K562 (cell line): ENCODE data around the gene ABHD17B. TPM values are rescaled to one million over a fixed set of nuclear protein-coding genes. Genes with fewer than 3 reads are reported as not detected.

Experiments used
- ATAC-seq: fragments of 200-7000 bp; cut with Tn5 transposase; 3 replicates; pipeline ENCODE4 v1.9.1; 2020; ENCODE audit warnings: moderate library complexity
- BruUV-seq: library from RNA; stranded (reverse); fragments of 400-500 nt; replicated peaks from 2 replicates; lab custom pipeline; 2021; lab: Mats Ljungman, UMichigan
- CTCF ChIA-PET: fragments of 300-600 bp; formaldehyde crosslinking; extraction: SDS; loops from one replicate; lab custom pipeline; 2021; ENCODE audit warnings: low intra/inter-chr PET ratio; lab: Yijun Ruan, JAX
- POLR2A ChIA-PET: fragments of 300-600, 350-650 bp; sonication (Branson Sonifier 250); formaldehyde crosslinking; extraction: SDS; loops from one replicate; lab custom pipeline; 2021; ENCODE audit warnings: antibody characterized with exemption, inconsistent platforms; lab: Yijun Ruan, JAX
- DNase-seq, 4 experiments: peaks; one replicate each; pipeline versions ENCODE4 v3.0.0 to v3.0.0-alpha.2; 2011 to 2018; ENCODE audit warnings: low spot score in 3 of 4, mixed read lengths in 3 of 4; ENCODE audit errors: extremely low read depth in 1 of 4
- FAIRE-seq: peaks from 2 replicates; lab custom pipeline; 2011; peaks lifted over from hg19 to GRCh38; lab: Jason Lieb, UNC
- H2AFZ ChIP-seq: 2 replicates; pipeline ENCODE4 v1.6.0; 2011; ENCODE audit warnings: low read depth, low read length, control low read depth, inconsistent platforms
- H3K27ac ChIP-seq: fragments of 200-600 bp; 3 replicates; pipeline ENCODE4 v1.8.0; 2011; ENCODE audit warnings: low read depth, mild to moderate bottlenecking, control low read depth, inconsistent platforms, low read length, moderate library complexity, mixed read lengths; ENCODE audit errors: extremely low read depth
- H3K27me3 ChIP-seq, 2 experiments: fragments of 300-600 bp in 1 of 2; 2 replicates in 1 of 2; 3 replicates in 1 of 2; pipeline versions ENCODE4 v1.6.0 to v1.8.0; 2011; ENCODE audit warnings: inconsistent platforms in 2 of 2, low read length in 2 of 2, mild to moderate bottlenecking in 1 of 2, mixed read lengths in 1 of 2, moderate library complexity in 1 of 2; ENCODE audit not compliant: control insufficient read depth in 2 of 2, insufficient read depth in 2 of 2
- H3K36me3 ChIP-seq: fragments of 300-600 bp; 3 replicates; pipeline ENCODE4 v1.8.0; 2011; ENCODE audit warnings: mild to moderate bottlenecking, low read length, inconsistent platforms; ENCODE audit not compliant: control insufficient read depth, insufficient read depth
- H3K4me1 ChIP-seq, 2 experiments: fragments of 200-600 bp in 1 of 2; replicated peaks in 1 of 2; 2 replicates in 1 of 2; 3 replicates in 1 of 2; pipeline versions ENCODE4 v1.5.1 to v1.8.0; 2011; ENCODE audit warnings: inconsistent platforms in 2 of 2, low read length in 2 of 2, mild to moderate bottlenecking in 1 of 2, mixed read lengths in 1 of 2, moderate library complexity in 1 of 2; ENCODE audit not compliant: control insufficient read depth in 2 of 2, insufficient read depth in 2 of 2
- H3K4me2 ChIP-seq: 2 replicates; pipeline ENCODE4 v1.6.1; 2011; ENCODE audit warnings: low read length, control low read depth, inconsistent platforms, mixed read lengths; ENCODE audit not compliant: insufficient read depth
- H3K4me3 ChIP-seq: fragments of 200-600 bp; sonication (generic), shearing (Covaris generic); 2 replicates; pipeline ENCODE4 v1.5.1; 2016; ENCODE audit warnings: control low read depth, inconsistent platforms
- H3K79me2 ChIP-seq: fragments of 200-600 bp; 3 replicates; pipeline ENCODE4 v1.8.0; 2011; ENCODE audit warnings: low read length, inconsistent platforms; ENCODE audit not compliant: control insufficient read depth, insufficient read depth
- H3K9ac ChIP-seq, 2 experiments: 2 replicates each; pipeline versions ENCODE4 v1.6.0 to v1.6.1; 2011; ENCODE audit warnings: low read depth in 2 of 2, low read length in 2 of 2, control low read depth in 1 of 2, inconsistent platforms in 1 of 2, mild to moderate bottlenecking in 1 of 2, mixed read lengths in 1 of 2; ENCODE audit not compliant: insufficient read depth in 1 of 2
- H3K9me1 ChIP-seq: one replicate; pipeline ENCODE4 v1.6.0; 2011; ENCODE audit warnings: inconsistent platforms, mild to moderate bottlenecking, low read length, moderate library complexity; ENCODE audit not compliant: control insufficient read depth, insufficient read depth
- H3K9me3 ChIP-seq: replicated peaks from 2 replicates; pipeline ENCODE4 v1.5.1; 2011; ENCODE audit warnings: low read depth, low read length, inconsistent platforms; ENCODE audit not compliant: control insufficient read depth, insufficient read depth
- H4K20me1 ChIP-seq: replicated peaks from 2 replicates; pipeline ENCODE4 v1.6.1; 2011; ENCODE audit warnings: low read length, inconsistent platforms, mixed read lengths; ENCODE audit not compliant: control insufficient read depth, insufficient read depth
- ADNP ChIP-seq: fragments of 200-800 bp; sonication (Bioruptor generic); IDR thresholded peaks from 2 replicates; pipeline ENCODE4 v1.6.1; 2016; ENCODE audit warnings: missing genetic modification characterization, missing compliant biosample characterization
- AFF1 ChIP-seq, 2 experiments: fragments of 450-650 bp; IDR thresholded peaks; 2 replicates each; pipeline ENCODE4 v1.6.1; 2018; ENCODE audit warnings: mild to moderate bottlenecking in 2 of 2, low read depth in 1 of 2; ENCODE audit not compliant: partially characterized antibody in 2 of 2
- CBX3 ChIP-seq, 2 experiments: IDR thresholded peaks; 1 replicate in 1 of 2; 2 replicates in 1 of 2; pipeline ENCODE4 v1.6.1; 2012; ENCODE audit warnings: inconsistent platforms in 2 of 2, low read length in 2 of 2, borderline replicate concordance in 1 of 2, control low read depth in 1 of 2
- COPS2 ChIP-seq: fragments of 450-650 bp; conservative IDR thresholded peaks from 2 replicates; pipeline ENCODE4 v1.6.1; 2016; ENCODE audit warnings: mild to moderate bottlenecking, moderate library complexity
- ETV5 ChIP-seq: sonication (generic); formaldehyde crosslinking; IDR thresholded peaks from 2 replicates; pipeline ENCODE4 v1.4.0; 2020; ENCODE audit warnings: low read depth, mild to moderate bottlenecking, missing genetic modification reagents
- HLTF ChIP-seq: fragments of 450-650 bp; IDR thresholded peaks from 2 replicates; pipeline ENCODE4 v1.6.1; 2016
- KDM1A ChIP-seq, 2 experiments: fragments of 450-650 bp; IDR thresholded peaks; 2 replicates each; pipeline ENCODE4 v1.6.1; 2016; ENCODE audit warnings: mild to moderate bottlenecking in 2 of 2
- RBM25 ChIP-seq: fragments of 200-400 bp; formaldehyde crosslinking; IDR thresholded peaks from 2 replicates; pipeline ENCODE4 v1.6.1; 2018; ENCODE audit warnings: low read length, low read depth, moderate library complexity; ENCODE audit not compliant: severe bottlenecking
- TRIM28 ChIP-seq: fragments of 450-650 bp; IDR thresholded peaks from 2 replicates; pipeline ENCODE4 v1.6.1; 2017
- ZNF184 ChIP-seq: sonication (generic); formaldehyde crosslinking; IDR thresholded peaks from 2 replicates; pipeline ENCODE4 v1.5.0; 2020; ENCODE audit warnings: missing genetic modification reagents
- in situ Hi-C: fragments of 300-500 bp; cut with MboI; formaldehyde crosslinking; loops from 4 replicates; pipeline ENCODE4 v1.15.0; 2018; ENCODE audit warnings: inconsistent platforms, mixed read lengths
- intact Hi-C: fragments of 100-400 bp; cut with micrococcal nuclease; formaldehyde crosslinking; loops from 2 replicates; pipeline ENCODE4 v1.14.2; 2022
- polyA plus RNA-seq, 8 experiments: library from polyadenylated mRNA; depleted of rRNA in 4 of 8; stranded (reverse) in 5 of 8; unstranded in 3 of 8; fragments of >200 nt; fragmentation: Nextera tagmentation in 2 of 8; fragmentation: Illumina TruSeq in 1 of 8; extraction: Ambion mirVana in 2 of 8; extraction: Trizol in 1 of 8; gene quantifications; 2 replicates each; pipeline versions ENCODE4 v1.2.1 to v1.2.3, GENCODE V29; 2011 to 2014; ENCODE audit warnings: inconsistent platforms in 1 of 8, missing spikeins in 1 of 8
- total RNA-seq, 7 experiments: library from RNA; depleted of rRNA in 6 of 7; stranded (reverse); fragments of >200 nt in 6 of 7; fragmentation: Illumina TruSeq in 2 of 7; extraction: Trizol in 2 of 7; gene quantifications; 2 replicates each; pipeline versions ENCODE4 v1.2.1 to v1.2.3, GENCODE V29; 2011 to 2021; ENCODE audit warnings: low replicate concordance in 1 of 7

Gene ABHD17B
- total and polyA plus RNA-seq, 9 of the 15 experiments (the other 6 are each of a cell fraction or from before 2014, with no cell fraction given): 1.9 to 13.4 (median 10.1) TPM

DNA sequence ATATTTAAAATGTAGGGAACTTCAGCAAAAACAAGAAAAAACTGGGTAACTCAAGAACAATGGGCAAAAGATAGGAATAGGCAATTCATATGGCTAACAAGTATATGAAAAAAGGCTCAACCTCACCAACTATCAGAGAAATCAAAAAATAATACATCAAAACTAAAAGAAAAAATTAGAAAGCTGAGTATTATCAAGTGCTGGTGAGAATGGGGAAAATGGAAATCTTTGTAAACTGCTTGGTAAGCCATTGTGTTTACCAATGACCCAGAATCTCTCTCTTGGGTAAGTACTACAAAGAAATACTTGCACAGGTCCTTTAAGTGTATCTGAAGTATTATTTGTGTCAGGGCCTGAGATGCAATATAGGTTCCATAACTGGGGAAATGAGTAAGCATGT lies 27.0 kb downstream of the ABHD17B start:
- ATAC-seq (no peak), FAIRE-seq (no peak), DNase-seq (no peak)
- Histone ChIP-seq H3K4me2 (no peak overlapping the region), H3K9ac (no peak overlapping the region), H3K27me3 (no peaks in the 10 kb centered on the region), H3K9me1 (no peaks in the 10 kb centered on the region), H3K27ac (no peak overlapping the region), H4K20me1 (no peaks in the 10 kb centered on the region), H3K36me3 (no peaks in the 10 kb centered on the region), H3K4me3 (no peak overlapping the region), H2AFZ (no peak overlapping the region), H3K9me3 (peaks cover 6% of the 10 kb centered on the region; the same call in 1 of the 2 replicates), H3K79me2 (peaks cover 75% of the 10 kb centered on the region), H3K4me1 (no peaks in the 10 kb centered on the region; a peak in 1 of 5 replicates)
- TF ChIP-seq COPS2 (no peak), RBM25 (peak; percentile 91), ETV5 (CRISPR knock-in tag) (no peak), ADNP (tag) (no peak), ZNF184 (CRISPR knock-in tag) (peak; percentile 87), KDM1A (IDR thresholded peaks at IDR 0.05) (0 out of 4 replicates have a peak, but pooled peaks of 1 of the 2 experiments have one; percentile 29), TRIM28 (peak; percentile 64; the same call in 1 of the 2 replicates), CBX3 (IDR thresholded peaks at IDR 0.05; ENCODE audit: borderline replicate concordance in 1 of 2, low read length in 2 of 2) (peak in 1 of 2 experiments; percentile 50; a peak in 1 of 3 replicates), HLTF (0 out of 2 replicates have a peak, but pooled peaks have one; percentile 69), AFF1 (IDR thresholded peaks at IDR 0.05; ENCODE audit: low read depth in 1 of 2, partially characterized antibody in 2 of 2) (peak in 1 of 2 experiments; percentile 47)
- BruUV-seq: no TSS peak
- POLR2A ChIA-PET: no interaction called here
- CTCF ChIA-PET: no interaction called here
- in situ Hi-C loops (no loop called here), intact Hi-C loops (no loop called here)
